LNCaP clone FGC (cell line): Measurements from ENCODE around the gene FHIP1B.

Source experiments
- DNase-seq: peaks from one replicate; pipeline ENCODE4 v3.0.0-alpha.2; 2011; ENCODE audit warnings: low read depth
- H3K4me3 ChIP-seq: 2 replicates; pipeline ENCODE4 v1.5.1; 2011; ENCODE audit warnings: mild to moderate bottlenecking, low read depth, low read length, control low read depth
- CTCF ChIP-seq: IDR thresholded peaks from 2 replicates; pipeline ENCODE4 v1.5.1; 2012; ENCODE audit warnings: mild to moderate bottlenecking; ENCODE audit not compliant: control insufficient read depth, insufficient read depth; ENCODE audit errors: extremely low read depth

FHIP1B gene

GRCh38 chr11:6240139-6240538, 5.7 kb upstream of the FHIP1B start:
- TF ChIP-seq CTCF = no peak
- no peak overlapping the region for H3K4me3 ChIP-seq
- no peak for DNase-seq

DNA sequence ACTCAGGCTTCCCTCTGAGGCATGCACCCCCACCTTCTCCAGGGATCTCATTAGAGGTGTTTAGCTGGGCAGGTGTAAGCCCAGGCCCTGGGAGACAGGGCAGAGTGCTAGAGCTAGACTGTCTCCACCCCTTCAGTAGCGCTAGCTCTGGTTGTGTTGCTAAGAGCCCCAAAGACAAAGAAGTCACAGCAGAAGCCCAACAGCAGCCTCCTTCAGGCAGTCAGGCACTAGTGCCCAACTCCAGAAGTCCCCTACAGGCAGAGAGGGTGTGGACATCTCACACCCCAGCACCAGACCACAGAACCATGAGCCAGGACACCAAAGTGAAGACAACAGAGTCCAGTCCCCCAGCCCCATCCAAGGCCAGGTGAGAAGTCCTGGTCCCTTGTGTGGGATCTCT, 4.5 kb upstream of the FHIP1B start, which contains the start of gene CNGA4:
Gene CNGA4 (plus strand): TSS at position 188 of the 400 bp plus-strand sequence. CDS start 118 bp downstream, at position 306.
- no peak for TF ChIP-seq CTCF
- no peak for DNase-seq
- no peak within 1 kb of the TSS for H3K4me3 ChIP-seq

DNA sequence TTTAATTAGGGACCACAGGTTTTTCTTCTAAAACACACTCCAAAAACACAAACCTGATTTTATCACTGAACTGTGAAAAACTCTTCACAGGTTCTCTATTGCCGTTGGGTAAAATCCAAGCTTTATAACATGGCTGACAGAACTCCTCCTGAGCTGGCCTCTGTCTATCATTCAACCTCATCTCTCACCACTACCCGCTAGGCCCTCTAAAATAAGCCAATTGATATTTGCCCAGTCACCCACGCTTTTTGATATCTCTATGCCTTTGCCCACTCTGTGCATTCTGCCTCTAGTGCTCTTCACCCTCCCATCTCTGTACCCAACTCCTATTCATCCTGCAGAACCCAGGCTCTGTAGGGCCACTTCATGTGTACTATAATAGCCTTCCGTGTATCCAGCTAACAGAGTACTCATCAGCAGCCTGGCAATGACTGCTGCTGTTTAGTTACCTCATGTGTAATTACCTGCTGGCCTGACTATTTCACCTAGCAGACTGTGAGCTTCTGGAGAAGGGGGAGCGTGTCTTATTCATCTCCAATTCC, 3.4 kb upstream of the FHIP1B start:
- no peak for TF ChIP-seq CTCF
- DNase-seq = no peak
- no peak overlapping the region for H3K4me3 ChIP-seq

DNA sequence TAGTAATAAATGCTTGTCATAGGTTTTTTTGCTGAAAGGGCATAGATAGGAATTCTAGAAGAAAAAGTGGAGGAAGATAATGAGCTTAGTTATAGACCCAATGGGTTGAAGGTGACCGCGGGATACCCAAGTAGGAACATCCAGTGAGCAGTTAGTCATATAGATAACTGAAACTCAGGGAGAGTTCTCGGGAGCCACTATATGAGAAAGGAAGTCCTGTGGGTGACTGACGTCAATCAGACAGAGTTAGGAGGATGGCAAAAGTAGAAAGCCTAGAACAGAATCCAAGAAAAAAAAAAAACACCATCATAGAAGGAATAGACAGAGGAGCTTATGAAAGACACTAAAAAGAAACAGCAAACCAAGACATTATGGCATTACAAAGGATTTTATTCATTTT, 2.8 kb upstream of the FHIP1B start:
- TF ChIP-seq CTCF = no peak
- no peak for DNase-seq
- no peak overlapping the region for H3K4me3 ChIP-seq

DNA sequence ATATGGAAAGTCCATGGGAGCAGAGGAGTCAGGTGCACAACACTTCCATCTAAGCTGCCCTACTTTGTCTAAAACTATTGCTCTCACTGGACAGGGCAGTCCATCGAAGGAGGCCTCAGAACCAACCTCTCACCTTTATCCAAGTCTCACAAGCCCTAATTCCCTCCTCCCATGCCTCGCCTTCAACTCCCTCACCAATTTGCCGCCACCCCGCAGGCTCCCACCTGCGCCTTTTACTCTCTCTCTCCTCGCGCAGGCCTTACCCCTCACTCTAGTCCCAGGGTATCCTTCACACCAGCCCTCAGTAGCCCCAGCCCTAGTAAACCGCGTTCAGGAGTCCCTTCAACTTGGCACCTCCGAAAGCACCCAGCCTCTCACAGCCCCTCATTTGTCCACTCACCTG, 451 bp downstream of the FHIP1B start:
- DNase-seq = no peak

DNA sequence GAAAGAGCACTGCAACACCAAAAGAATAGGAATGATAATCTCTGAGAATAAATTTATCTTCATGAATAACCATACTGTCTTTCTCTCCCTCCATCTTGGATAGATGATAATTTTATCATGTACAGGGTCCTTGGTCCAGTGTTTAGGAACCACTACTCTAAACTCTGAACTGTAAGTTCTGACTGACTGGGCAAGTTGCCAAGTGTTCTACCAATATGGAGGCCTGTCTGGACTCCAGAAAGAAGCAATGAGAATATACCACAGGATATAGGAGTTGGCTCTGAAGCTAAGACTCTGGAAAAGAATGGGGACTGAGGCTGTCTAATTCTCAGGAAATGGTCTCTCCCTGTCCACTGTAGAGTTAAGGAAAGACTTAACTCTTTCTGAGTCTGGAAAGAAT, 1.5 kb downstream of the FHIP1B start:
- H3K4me3 ChIP-seq = peak overlapping the region; percentile 91
- no peak for DNase-seq
- TF ChIP-seq CTCF = no peak

More for the DNA sequence above, 451 bp downstream of the FHIP1B start:
- peak overlapping the region; percentile 91 for H3K4me3 ChIP-seq
- TF ChIP-seq CTCF = no peak

GRCh38 chr11:6229911-6230310, 4.5 kb downstream of the FHIP1B start:
- no peak for DNase-seq
- no peak for TF ChIP-seq CTCF
- no peak overlapping the region for H3K4me3 ChIP-seq
